ENCODE data around the gene STATH.
"Not testable (repeated sequence)": the region's sequence is repeated elsewhere in the genome, so short reads cannot be mapped to it uniquely, and the experiment has no call there.

STATH gene

DNA sequence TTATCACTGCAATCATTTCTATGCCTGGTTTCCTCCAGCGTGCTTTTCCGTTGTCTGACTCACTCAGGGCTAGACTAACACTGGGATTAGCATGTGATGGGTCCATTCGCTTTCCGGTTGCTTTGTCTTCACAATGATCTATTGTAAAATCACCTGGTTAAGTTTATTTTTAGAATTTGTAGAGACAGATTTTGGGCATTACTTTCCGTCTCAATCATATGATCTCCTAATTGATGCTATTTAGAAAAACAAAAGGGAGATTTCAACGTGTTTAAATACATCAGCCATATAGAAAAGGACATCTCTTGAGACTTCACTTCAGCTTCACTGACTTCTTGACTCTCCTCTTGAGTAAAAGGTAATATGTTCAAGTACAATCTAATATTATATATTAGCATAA is 54.4 kb downstream of the STATH start, which contains the start of gene HTN1:
Gene HTN1 (plus strand): TSS at position 301 of the 400 bp plus-strand sequence. CDS start 2,639 bp downstream, outside the sequence.
- H3K4me3 ChIP-seq (ENCODE audit: low read depth, low read length); H2AFZ ChIP-seq (ENCODE audit: low read length, unreplicated experiment); H3K27me3 ChIP-seq (ENCODE audit: insufficient read depth, low read length); H3K36me3 ChIP-seq (ENCODE audit: insufficient read depth, low read length); H3K27ac ChIP-seq (ENCODE audit: low read depth, low read length); H3K79me2 ChIP-seq (ENCODE audit: control insufficient read depth, insufficient read depth, low read length, unreplicated experiment); H3K4me1 ChIP-seq (ENCODE audit: control insufficient read depth, insufficient read depth, low read length, unreplicated experiment): not testable (repeated sequence)

All from ACC112 (cell line).